IPS-18c (cell line): ENCODE measurements around the gene THRB.

ENCODE experiments used
- H3K4me3 ChIP-seq: 2 replicates; pipeline ENCODE4 v1.7.0; 2013; ENCODE audit warnings: low read depth, mild to moderate bottlenecking, low read length, moderate library complexity; ENCODE audit not compliant: insufficient read depth
- H3K9me3 ChIP-seq: one replicate; pipeline ENCODE4 v1.6.1; 2013; ENCODE audit warnings: mild to moderate bottlenecking, low read length, moderate library complexity; ENCODE audit not compliant: control insufficient read depth, insufficient read depth

The THRB gene

GRCh38 chr3:24338409-24339130 is 156.1 kb downstream of the THRB start:
- H3K4me3 ChIP-seq: no peak overlapping the region
- H3K9me3 ChIP-seq: no peaks in the 10 kb centered on the region

GRCh38 chr3:24336101-24336500 is 158.5 kb downstream of the THRB start:
- no peaks in the 10 kb centered on the region for H3K9me3 ChIP-seq
- H3K4me3 ChIP-seq: no peak overlapping the region

- H3K4me3 ChIP-seq: no peak overlapping the region
- no peaks in the 10 kb centered on the region for H3K9me3 ChIP-seq
Measured at GRCh38 chr3:24332092-24332491, 162.6 kb downstream of the THRB start.

GRCh38 chr3:24323272-24323671 is 171.4 kb downstream of the THRB start:
- no peaks in the 10 kb centered on the region for H3K9me3 ChIP-seq

GRCh38 chr3:24320601-24321000 is 174.0 kb downstream of the THRB start:
- no peaks in the 10 kb centered on the region for H3K9me3 ChIP-seq
- H3K4me3 ChIP-seq: no peak overlapping the region

More at GRCh38 chr3:24323272-24323671, 171.4 kb downstream of the THRB start:
- no peak overlapping the region for H3K4me3 ChIP-seq

- Histone ChIP-seq H3K9me3 (no peaks in the 10 kb centered on the region), H3K4me3 (no peak overlapping the region)
Measured at GRCh38 chr3:24318677-24319287, 175.9 kb downstream of the THRB start.

- Histone ChIP-seq H3K4me3 (no peak overlapping the region), H3K9me3 (no peaks in the 10 kb centered on the region)
Measured at GRCh38 chr3:24316887-24317383, 177.7 kb downstream of the THRB start.

GRCh38 chr3:24315971-24316370 is 178.7 kb downstream of the THRB start:
- no peaks in the 10 kb centered on the region for H3K9me3 ChIP-seq
- no peak overlapping the region for H3K4me3 ChIP-seq

GRCh38 chr3:24315356-24315755 is 179.3 kb downstream of the THRB start:
- Histone ChIP-seq H3K9me3 (no peaks in the 10 kb centered on the region), H3K4me3 (no peak overlapping the region)

GRCh38 chr3:24311881-24312280 is 182.8 kb downstream of the THRB start:
- Histone ChIP-seq H3K9me3 (no peaks in the 10 kb centered on the region), H3K4me3 (no peak overlapping the region)

- no peak overlapping the region for H3K4me3 ChIP-seq
- H3K9me3 ChIP-seq: no peaks in the 10 kb centered on the region
Measured at GRCh38 chr3:24310887-24311286, 183.8 kb downstream of the THRB start.

- H3K9me3 ChIP-seq: no peaks in the 10 kb centered on the region
- H3K4me3 ChIP-seq: no peak overlapping the region
Measured at GRCh38 chr3:24306518-24306917, 188.1 kb downstream of the THRB start.

- Histone ChIP-seq H3K4me3 (no peak overlapping the region), H3K9me3 (no peaks in the 10 kb centered on the region)
Measured at GRCh38 chr3:24305795-24306467, 188.7 kb downstream of the THRB start.

GRCh38 chr3:24303057-24303754 is 191.4 kb downstream of the THRB start:
- Histone ChIP-seq H3K9me3 (no peaks in the 10 kb centered on the region), H3K4me3 (no peak overlapping the region)

GRCh38 chr3:24302396-24302795 is 192.3 kb downstream of the THRB start:
- Histone ChIP-seq H3K9me3 (no peaks in the 10 kb centered on the region), H3K4me3 (no peak overlapping the region)

- Histone ChIP-seq H3K9me3 (no peaks in the 10 kb centered on the region), H3K4me3 (no peak overlapping the region)
Measured at GRCh38 chr3:24300949-24301348, 193.7 kb downstream of the THRB start.

- no peaks in the 10 kb centered on the region for H3K9me3 ChIP-seq
- H3K4me3 ChIP-seq: no peak overlapping the region
Measured at GRCh38 chr3:24299806-24300626, 194.6 kb downstream of the THRB start.
